Uterus (tissue), 2 donors: ENCODE data around the gene SIGLEC7.

Experiments used
- POLR2A ChIP-seq, 2 donors: fragments of 450-650 bp; IDR thresholded peaks; one replicate each; pipeline ENCODE4 v1.6.1; 2016; ENCODE audit warnings: antibody characterized with exemption in 2 of 2, mild to moderate bottlenecking in 1 of 2, moderate library complexity in 1 of 2
- TF ChIP-seq, protein P1 (sequence below), 4 experiments: fragments of 200-600 bp in 2 of 4; fragments of 450-650 bp in 2 of 4; sonication (generic) in 2 of 4; IDR thresholded peaks; one replicate each; pipeline ENCODE4 v1.5.1; 2016 to 2019; ENCODE audit warnings: antibody characterized with exemption in 4 of 4, mild to moderate bottlenecking in 2 of 4, moderate library complexity in 1 of 4

GRCh38 chr19:51179256-51179655 is 37.2 kb downstream of the SIGLEC7 start:
- TF ChIP-seq, protein P1, sequence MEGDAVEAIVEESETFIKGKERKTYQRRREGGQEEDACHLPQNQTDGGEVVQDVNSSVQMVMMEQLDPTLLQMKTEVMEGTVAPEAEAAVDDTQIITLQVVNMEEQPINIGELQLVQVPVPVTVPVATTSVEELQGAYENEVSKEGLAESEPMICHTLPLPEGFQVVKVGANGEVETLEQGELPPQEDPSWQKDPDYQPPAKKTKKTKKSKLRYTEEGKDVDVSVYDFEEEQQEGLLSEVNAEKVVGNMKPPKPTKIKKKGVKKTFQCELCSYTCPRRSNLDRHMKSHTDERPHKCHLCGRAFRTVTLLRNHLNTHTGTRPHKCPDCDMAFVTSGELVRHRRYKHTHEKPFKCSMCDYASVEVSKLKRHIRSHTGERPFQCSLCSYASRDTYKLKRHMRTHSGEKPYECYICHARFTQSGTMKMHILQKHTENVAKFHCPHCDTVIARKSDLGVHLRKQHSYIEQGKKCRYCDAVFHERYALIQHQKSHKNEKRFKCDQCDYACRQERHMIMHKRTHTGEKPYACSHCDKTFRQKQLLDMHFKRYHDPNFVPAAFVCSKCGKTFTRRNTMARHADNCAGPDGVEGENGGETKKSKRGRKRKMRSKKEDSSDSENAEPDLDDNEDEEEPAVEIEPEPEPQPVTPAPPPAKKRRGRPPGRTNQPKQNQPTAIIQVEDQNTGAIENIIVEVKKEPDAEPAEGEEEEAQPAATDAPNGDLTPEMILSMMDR (IDR thresholded peaks at IDR 0.05) = no peak
- TF ChIP-seq POLR2A (IDR thresholded peaks at IDR 0.05) = no peak
